Measurements from ENCODE around the gene TSSK2.
A peak's percentile ranks its signal among the peaks of the same experiment; 100 is the strongest.
"Not testable (repeated sequence)": the region's sequence is repeated elsewhere in the genome, so short reads cannot be mapped to it uniquely, and the experiment has no call there.

Gene TSSK2

DNA sequence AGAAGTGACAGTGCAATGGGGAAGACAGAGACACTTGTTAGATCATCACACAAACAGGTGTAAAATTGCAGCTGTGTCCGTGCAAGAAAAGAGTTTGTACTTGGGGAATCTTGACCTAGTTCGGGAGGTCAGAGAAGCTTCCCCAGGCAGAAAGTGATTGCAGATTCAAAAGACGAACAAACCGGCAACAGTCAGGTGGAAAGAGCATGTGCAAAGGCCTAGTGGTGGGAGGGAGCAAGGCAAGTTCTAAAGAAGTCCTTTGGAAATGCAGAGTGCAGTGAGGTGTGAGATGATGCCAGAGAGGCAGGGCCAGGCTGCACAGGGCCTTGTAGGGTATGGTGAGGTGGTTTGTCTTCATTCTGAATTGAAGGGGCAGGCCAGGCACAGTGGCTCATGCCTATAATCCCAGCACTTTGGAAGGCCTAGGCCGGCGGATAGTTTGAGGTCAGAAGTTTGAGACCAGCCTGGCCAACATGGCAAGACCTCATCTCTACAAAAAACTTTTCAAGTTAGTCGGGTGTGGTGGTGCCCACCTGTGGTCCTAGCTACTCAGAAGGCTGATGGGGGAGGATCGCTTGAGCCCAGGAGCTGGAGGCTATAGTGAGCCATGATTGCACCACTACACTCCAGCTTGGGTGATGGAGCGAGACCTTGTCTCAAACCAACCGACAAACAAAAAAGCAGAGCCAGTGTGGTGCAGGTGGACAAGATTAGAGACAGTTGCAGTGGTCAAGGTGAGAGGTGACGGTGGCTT, 15.3 kb downstream of the TSSK2 start:
- no peak for DNase-seq

GRCh38 chr22:19147195-19147780, 16.2 kb downstream of the TSSK2 start:
- no peak for DNase-seq

DNA sequence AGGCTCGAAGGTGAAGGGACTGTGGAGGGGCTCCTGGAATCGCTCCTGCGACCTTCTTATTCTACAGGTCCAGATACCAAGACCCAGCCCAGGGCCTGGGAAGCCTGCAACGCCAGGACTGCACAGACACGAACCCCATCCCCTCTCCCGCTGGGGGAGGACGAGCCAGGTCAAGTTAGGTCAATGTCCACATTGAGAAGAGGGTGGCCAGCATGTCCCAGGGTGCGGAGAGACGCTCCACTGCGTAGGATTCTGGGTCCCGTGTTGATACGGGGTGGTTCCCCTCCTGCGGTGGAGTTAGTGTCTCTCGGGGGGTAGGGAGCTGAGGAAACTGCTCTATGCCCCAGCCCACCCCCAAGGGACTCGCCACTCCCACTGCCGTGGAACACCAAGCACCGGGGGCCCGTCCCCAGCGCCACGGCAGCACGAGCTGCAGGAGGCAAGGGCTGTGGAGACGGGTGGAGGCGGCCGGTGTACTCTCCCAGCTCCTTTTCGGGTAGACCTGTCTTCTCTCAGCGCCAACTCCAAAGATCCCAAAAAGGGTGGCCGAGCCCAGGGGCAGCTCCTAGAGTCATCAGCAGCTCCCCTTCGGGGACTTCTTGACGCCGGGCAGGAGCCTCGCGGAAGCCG, 17.4 kb downstream of the TSSK2 start:
- no peak for DNase-seq

DNA sequence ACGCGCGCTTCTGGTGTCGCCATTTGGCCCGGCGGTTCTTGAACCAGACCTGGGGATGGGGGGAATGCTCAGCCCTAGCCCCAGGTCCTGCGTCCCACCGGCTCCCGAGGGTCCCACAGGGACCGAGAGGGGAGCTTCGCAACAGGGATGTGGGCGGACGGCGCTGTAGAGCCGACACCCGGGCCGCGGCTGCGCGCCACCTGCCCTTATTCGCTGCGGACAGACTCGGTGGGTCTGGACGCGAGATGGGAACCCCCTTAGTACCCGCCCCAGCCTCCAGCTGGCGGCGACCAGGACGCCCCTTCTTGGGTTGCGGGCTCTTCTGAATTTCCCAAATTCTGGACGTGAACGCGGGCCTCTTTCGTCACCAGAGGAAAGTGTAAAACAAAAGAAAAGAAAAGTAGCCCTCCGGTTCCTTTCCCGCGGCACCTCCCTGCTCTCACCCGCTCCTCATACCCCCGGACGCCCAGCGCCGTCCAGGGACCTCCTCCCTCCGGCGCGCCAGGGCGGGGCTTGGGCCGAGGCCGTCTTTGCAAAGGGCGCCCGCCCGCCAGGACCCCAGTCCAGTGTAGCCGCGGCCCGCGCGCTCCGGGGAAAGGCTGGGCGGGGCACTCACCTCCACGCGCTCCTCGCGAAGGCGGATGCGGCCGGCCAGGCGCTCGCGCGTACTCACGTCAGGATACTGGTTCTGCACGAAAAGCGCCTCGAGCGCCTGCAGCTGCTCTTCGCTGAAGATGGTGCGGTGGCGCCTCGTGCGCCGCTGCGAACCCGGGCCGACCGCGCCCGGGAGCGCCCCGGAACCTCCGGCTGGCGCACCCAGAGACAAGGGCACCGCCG, 18.2 kb downstream of the TSSK2 start:
- peak; percentile 40 for DNase-seq

GRCh38 chr22:19149991-19150390, 18.9 kb downstream of the TSSK2 start, which contains the start of gene GSC2:
TSS of gene GSC2 (minus strand) at chr22:19150292. CDS start at chr22:19150283, 9 bp downstream.
- no peak for DNase-seq

- no peak for DNase-seq
Observed at GRCh38 chr22:19150482-19151328, 19.6 kb downstream of the TSSK2 start.

- DNase-seq: no peak
Observed at GRCh38 chr22:19151329-19152191, 20.5 kb downstream of the TSSK2 start.

- no peak for DNase-seq
Observed at GRCh38 chr22:19152942-19153883, 22.1 kb downstream of the TSSK2 start.

GRCh38 chr22:19156109-19156508, 25.0 kb downstream of the TSSK2 start:
- DNase-seq: not testable (repeated sequence)

DNA sequence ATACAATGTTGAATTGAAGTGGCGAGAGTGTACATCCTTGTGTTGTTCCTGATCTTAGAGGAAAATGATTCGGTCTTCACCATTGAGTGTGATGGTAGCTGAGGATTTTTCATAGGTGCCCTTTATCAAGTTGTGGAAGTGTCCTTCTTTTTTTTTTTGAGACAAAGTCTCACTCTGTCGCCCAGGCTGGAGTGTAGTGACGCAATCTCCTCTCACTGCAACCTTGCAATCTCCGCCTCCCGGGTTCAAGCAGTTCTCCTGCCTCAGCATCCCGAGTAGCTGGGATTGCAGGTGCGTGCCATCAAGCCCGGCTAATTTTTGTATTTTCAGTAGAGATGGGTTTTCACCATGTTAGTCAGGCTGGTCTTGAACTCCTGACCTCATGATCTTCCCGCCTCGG, 27.5 kb downstream of the TSSK2 start:
- DNase-seq: not testable (repeated sequence)

GRCh38 chr22:19164425-19164824, 33.3 kb downstream of the TSSK2 start:
- no peak for DNase-seq

DNA sequence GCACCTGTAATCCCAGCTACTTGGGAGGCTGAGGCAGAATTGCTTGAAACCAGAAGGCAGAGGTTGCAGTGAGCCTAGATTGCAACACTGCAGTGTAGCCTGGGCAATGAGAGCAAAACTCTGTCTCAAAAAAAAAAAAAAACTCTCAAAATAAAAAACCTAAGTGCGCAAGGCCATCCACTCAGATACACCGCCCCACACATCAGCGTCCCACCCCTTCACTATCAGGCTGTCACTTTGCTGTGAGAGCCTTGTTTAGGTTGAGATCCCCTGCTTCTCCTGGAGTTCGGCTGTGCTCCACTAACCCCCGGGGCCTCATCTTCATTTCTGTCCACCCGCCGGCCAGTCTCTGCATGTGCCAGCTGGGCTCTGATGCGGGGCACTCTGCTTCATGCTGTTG, 35.3 kb downstream of the TSSK2 start:
- no peak for DNase-seq

- no peak for DNase-seq
Observed at GRCh38 chr22:19167106-19167869, 36.2 kb downstream of the TSSK2 start.

DNA sequence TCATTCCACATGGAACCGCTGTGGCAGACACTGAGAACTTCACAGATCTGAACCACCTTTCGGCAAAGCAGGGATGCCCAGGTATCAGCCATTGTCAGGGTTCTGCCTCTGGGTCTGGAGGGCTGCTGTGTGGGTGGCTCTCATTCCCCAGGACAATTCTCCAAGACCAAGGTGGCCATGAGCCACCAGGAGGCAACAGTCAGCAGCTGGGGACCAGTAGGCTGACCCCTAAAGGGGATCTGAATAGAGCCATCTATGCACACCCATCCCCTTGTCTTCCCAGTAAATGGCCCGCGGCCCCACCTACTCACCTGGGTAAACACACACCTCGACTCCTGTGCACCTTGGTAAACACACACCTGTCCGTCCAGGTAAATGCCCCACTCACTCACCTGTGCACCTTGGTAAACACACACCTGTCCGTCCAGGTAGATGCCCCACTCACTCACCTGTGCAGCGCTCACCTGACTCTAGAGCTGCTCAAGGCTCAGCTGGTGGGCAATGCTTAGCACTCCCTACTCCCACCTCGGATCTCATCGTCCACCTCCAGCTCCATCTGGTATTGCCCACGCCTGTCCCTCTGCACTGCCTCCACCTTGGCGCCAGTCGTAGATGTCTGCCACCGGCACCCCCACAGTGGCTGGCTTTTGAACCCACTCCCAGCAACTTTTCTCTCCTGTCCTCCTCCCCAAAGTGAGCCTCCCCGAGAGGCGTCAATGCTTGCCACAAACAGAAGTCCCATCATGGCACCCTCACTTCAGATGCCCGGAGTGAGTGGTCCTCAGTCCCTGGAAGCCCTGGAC, 37.2 kb downstream of the TSSK2 start:
- no peak for DNase-seq

DNA sequence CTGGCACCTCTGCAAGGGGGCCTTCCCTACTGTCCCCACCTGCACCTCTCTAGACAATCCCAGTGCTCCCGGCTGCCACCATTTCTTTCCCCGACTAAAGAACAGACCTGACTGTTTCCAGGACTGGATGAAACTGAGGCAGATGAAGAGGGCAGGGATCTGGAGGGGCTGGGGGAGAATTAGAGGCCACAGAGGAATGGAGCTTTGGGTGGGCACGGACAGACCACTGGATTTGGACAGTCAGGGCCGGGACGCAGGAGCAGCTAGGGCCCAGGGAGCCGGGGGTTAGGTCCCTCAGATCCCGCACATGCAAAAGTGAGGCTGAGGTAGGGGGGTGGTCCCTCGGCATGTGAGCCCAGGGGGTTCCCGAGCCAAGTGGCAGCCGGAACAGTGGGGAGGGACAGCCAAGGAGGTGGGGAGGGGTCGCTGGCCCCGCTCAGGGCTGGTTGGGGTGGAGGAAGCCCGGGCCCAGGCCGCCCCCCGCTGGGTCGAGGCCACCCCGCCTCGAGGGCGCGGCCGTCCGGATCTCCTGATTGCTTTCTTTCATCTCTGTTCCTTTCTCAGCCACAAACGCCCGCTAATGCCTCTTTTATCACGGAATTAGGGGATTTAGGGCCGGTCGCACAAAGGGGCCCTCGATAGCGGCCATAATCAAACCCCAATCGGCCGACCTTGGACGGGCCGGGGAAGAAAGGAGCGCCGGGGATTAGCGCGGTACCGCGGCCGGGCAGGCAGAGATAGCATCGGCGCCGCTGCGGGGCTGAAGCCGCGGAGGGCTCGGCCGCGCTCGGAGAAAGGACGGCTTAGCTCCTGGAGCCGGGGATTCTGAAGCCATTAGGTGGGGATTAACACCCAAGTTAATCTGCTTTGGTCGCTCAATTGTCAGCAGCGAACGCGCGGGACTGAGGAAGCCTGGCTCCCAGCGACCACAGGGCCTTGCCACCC, 38.2 kb downstream of the TSSK2 start:
- DNase-seq: no peak

DNA sequence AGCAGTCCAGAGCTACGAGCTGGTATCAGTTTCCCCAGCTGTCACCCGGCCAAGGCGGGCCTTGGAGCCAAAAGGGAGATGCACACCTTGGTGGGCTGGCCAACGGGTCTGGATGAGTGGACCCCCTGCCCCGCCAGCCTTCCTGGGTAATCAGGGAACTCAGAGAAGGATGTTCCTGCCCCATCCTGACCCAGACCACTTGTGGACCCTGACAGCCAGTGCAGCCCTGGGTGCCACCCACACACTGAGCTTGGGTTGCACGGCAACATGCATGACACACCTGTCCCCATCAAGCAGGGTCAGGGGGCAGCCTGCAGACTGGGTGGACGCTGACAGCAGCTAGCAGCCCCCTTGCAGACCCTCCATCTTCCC, 38.8 kb downstream of the TSSK2 start:
- no peak for DNase-seq

Measured in CD4-positive, alpha-beta T cell treated with Interleukin-21 for 1 hour (primary cell).